Stimulated activated CD8-positive, alpha-beta memory T cell treated with anti-CD3 and anti-CD28 coated beads, Interleukin-15, amount 100 ng/mL, for 48 hours (primary cell): ENCODE measurements around the gene EPG5.

Experiments used
- DNase-seq, 2 donors: peaks; one replicate each; pipeline ENCODE4 v3.0.0-alpha.2; 2020; ENCODE audit warnings: low read depth in 2 of 2

Gene EPG5

DNA sequence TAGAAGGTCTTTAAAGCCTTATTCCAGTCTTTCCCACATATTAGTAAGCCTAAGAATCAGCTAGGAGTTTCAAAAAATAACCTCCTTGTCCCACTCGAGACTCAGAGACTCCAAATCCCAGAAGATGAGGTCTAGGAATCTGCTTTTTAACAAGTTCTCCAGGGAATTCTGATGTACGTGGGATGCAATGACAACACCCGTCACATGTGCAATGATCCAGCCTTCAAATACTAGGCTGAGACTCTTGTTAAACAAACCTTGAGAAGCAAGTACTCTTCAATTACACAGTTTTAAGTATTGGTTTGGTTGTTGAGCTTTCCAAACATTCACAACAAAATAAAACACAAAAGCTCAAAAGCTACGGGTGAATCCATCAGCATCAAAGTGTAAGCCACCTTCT, 53.9 kb downstream of the EPG5 start:
- DNase-seq = no peak

DNA sequence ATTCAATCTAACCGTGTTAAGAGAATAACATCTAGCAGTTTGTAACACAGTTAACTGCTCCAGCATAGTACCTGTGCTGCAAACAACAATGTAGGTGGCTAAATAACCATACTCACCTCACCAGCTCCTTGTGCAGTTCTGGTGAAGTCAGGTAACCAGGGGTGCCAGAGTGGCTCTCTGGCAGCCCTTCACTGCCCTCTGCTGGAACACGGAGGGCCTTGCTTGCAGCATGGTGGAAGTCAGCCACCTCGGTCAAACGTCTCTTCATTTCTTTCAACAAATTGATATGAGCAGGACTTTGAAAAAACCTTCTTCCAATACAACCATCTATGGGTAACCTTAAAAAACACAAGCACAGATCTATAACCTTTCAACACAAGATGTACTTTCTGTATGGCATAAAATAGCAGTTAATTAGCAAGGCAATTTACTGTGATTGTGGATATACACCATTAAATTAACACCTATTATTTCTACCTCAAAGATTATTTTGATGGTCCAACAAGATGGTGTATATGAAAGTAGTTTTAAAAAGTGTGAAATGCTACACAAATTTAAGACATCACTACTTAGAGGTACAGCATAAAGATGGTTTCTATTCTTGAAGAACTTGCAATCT, 56.6 kb downstream of the EPG5 start:
- peak; percentile 28 to 34 for DNase-seq

DNA sequence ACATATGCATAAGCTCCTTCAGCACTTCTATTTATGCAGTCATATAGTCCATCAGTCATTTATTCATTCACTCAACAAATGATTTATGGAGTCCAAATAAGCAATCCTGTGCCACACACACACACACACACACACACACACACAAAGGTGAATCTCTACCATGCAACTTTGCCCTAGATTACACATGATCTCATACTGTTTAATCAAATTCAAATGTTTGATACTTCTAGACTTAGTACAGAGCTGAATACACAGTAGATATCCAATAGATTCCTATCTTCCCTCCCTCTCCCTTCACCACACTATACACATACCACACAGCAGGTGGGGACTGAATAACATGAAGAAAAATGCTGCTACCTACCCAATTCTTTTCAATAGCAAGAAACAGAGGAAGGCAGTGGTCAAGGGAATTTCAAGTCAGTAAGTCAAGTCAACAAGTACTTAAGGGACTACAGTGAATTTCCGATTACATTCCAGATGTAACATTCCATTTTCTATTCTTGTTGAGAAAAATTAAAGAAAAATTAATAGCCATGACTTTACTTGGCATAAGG, 65.4 kb downstream of the EPG5 start:
- no peak for DNase-seq

DNA sequence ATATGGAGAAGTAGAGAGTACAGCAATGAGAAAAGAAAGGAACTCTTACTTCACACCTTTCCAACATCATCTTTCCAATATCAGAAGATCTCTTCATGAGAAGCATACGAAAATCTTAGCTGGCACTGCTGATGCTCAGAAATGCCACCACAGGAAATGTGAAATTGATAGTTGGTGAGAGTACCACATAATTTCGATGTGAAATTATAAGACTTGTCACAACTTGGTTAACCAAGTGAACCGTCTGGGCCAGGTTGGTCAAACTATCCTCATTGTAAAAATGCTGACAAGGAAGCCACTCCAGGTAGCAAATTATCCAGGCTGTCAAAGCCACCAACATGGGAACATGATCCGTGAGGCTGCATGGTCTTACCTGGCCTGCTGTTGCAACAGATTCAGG, 66.5 kb downstream of the EPG5 start:
- no peak for DNase-seq

DNA sequence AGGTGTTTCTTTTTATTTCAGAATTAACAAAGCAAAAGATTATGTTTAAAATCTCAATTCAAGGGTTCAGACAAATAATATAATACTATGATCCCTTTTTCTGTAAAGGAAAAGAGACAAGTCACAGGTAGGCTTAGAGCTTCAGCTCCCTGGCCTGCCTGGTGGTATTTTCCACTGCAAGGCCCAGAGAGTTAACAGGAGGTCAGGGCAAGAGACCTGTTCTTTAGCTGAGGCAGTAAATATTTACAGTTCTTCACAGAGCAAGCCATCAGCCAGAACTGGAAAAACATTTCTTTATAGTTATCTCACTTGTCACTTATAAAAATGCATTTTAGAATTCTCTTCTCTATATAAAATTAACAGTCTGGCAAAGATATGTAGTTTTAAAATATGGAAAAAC, 70.1 kb downstream of the EPG5 start:
- DNase-seq = no peak

DNA sequence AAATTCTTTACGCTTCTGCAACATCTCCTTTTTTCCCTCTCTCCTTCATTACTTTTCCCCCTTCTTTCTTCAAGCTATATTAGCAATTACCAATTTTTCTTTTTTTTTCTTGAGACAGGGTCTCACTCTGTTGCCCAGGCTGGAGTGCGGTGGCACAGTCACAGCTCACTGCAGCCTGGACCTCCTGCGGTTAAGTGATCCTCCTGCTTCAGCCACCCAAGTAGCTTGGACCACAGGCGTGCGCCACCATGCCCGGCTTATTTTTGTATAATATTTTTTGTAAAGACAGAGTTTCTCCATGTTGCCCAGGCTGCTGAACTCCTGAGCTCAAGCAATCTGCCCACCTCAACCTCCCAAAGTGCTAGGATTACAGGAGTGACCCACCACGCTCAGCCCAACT, 70.7 kb downstream of the EPG5 start:
- DNase-seq = no peak

DNA sequence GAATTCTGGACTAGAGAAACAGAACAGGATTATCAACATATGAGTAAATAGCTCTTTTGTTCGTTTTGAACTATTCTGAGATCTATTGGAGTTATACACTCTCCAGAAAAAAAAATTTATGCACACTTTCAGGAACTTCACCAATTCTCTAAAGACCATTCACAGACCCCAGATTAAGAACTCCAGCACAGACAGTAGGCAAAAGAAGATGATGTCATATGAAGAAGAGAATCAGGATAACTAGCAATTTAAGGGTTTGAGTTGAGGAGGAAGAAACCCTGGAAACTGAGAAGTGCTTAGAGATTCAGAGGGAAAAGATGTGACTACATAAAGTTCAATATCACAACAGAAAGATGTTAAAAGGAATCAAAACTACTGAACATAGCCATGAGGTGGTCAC, 71.8 kb downstream of the EPG5 start:
- no peak for DNase-seq

DNA sequence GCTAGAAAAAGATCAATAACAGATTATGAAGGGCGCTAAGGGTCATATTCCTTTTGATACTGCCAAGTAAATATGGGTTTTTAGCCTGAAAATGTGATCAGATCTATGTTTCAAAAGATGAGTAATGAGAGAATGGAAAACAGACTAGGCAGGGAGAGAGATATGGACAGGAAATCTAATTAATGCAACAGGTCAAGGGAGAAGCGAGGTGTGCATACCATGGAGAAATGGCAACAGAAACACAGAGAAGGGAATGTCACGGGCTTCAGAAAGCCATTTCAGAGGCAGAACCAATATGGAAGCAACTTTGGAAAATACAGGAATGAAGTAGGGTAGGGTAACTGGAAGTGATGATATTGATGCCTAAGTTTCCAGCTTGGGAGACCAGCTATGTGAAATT, 72.3 kb downstream of the EPG5 start:
- DNase-seq = no peak

DNA sequence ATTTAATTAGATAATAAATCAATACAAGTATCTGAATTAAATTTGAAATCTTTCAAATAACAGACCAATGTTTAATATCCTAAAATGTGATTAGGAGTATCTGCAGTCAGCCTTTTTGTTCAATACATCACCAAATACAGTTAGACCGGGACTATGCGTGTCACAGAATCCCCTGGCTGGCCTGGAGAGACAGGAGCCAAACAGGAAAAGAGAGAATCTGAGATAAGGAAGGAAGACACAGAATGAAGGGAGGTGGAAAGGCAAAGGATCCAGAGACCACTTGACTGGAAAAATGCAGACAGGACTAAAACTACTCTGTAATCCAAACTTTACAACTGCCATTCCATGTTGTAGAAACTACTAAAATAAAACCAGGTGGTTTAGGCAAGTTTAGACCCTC, 75.3 kb downstream of the EPG5 start:
- DNase-seq = no peak

DNA sequence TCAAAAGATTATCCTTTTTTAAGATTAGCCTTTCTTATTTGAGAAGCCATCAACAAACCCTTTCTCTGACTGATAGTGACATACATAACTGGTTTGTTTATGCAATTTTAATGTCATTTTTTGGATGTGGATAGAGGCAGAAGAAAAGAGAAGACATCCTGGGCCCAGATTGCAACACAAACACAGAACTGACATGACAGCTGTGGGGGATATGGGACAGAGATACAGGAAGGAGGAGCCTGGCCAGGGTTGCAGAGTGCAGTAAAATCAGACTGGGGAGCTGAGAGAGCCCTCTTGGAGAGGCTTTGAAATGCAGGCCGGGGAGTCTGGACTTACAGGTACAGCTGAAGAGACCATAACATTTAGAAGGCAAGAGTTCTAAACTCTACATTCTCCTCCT, 76.5 kb downstream of the EPG5 start:
- DNase-seq = no peak

DNA sequence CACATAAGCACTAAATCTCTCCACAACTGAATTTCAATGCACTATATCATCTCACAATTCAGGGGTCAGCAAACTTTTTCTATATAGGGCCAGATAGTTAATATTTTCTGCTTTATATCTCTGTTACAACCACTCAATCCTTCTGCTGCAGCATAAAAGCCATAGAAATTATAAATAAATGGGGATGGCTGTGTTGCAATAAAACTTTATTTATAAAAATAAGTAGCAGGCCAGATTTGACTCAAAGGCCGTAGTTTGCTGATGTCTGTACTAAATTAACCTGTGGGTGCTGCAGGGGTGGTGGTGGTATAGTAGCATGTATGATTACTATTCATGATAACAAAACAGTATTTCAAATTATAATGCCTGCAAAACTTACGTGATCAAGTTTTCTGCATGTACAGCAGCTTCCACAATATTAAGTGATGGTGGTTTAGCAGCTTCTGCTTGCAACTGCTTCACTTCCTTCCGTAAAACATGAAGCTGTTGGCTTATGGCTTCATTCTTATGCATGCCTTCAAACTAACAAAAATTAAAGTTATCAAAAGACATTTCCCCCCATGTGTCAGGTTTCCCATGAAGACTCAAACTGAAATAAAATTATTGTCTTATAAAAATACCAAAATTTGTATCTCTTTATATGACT, 77.6 kb downstream of the EPG5 start:
- no peak for DNase-seq

DNA sequence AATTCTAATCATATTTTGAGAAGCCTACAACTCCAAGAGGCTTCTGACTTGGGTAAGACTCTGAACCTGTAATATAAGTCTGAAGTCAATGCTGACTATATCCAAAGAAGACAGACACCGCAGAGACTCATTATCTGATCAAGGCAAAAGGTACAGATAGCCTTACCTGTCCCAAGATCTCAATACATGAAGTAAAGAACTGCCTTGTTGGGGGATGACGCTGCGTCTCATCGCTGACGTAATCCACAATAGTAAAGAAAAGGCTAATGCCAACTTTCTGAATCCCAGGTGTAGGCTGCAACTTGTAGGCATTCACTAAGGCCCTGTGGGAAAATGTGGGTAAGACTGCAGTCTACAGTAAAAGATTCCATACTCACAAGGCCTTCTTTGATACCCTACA, 79.5 kb downstream of the EPG5 start:
- no peak for DNase-seq

DNA sequence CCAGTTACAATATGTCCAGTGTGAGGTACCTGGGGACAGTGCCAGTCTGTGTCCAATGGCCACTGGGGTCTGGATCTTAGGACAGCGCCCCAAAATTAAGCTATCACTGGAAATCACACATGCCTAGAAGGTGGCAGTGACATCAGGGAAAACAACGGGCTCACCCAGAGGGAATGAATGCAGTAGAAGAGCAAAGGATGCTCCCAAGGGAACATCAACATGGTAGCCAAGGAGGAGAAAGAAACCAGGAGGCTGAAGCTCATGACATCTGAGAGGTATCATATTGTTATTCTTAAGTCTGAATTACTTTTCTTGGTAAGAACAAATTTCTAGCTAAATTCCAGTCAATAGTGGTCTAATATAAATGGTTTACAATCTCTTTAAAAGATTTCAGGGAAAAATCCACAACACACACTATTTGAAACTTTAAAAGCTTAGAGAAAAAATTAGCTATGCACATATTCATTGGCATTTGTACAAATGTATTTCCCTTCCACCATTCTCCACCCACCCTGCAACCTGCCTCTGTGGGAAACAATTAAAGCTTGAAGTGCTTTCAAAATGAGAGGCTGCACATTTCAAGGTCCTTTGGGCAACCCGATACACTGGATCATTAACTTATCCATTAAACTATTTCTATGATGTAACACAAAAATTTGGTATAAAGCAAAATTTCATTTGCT, 86.1 kb downstream of the EPG5 start:
- no peak for DNase-seq

DNA sequence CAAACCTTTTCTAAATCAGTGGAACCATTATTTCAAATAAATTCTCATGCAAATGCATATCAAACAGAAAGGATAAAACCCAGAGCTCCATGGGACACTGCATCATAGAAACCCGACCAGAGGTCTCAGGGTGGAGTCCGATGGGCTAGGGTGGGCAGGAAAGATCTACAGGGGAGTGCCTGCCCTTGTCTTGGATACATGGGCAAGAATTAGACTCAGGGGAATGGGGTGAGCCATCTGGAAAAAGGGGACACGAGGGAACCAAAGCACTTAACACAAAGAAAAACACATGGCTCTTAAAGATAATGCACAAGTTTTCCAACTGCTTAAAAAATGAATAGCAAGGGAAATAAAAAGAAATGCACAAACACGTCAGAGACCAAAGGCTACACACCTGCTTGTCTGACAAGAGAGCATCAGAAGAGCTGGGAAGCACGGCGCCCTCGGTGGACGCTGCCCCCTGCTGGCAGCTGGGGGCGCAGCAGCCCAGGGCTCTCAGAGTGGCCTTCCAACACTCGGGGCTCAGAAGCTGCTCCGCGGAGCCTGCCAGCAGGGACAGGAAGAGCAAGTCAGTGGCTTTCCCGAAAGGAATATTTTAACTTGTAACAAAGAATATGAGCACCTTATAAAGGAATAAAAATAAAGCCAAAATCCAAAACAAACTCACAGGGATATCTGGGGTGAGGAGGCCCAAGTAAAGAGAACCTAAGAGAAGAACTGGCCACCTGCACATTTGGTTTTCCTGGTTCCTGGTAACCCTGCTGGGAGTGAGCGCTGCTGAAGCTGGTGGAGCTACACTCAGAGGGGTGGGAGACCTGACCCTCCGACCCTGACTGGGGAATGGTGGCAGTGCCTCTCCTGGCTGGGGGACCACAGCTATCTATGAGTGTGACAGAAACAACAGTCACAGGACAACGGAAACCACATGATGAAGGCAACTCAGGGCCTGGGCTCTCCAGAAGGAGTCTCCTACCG, 87.2 kb downstream of the EPG5 start:
- DNase-seq = peak; percentile 44 to 55

DNA sequence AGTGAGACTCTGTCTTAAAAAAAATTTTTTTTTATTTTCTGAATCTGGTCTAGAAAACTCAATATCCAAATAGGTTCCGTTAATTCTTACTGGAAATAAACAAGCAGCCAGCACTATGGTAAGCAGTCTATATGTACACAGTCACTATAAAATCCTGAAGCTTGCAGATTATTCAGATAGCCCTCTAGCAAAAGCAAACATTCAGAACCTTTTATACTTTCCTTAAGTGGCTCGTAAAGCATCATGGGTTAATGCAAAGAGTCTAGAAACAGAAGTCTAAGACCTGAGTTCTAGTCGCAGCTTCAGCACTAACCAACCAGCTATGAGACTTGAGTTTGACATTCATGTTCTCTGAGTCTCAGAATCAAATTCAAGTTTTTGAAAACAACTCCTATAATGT, 89.7 kb downstream of the EPG5 start:
- DNase-seq = no peak

DNA sequence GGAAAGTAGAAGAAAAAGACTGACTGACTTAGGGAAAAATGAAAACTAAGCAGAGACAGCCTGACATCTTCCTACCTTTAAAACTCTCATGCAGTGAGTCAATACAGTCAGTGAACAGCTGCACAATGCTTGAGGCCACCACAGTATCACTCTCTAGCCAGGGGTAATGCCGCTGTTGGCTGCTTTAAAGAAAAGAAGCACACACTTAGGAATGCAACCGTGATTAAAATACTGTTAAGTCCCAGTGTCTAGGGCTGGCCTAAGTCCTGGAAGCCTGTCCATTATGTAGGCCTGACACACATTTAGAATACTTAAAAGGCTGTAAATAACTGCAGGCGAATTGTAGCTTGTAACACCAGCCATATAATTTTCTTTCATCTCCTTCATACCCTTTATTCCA, 91.0 kb downstream of the EPG5 start:
- DNase-seq = no peak

DNA sequence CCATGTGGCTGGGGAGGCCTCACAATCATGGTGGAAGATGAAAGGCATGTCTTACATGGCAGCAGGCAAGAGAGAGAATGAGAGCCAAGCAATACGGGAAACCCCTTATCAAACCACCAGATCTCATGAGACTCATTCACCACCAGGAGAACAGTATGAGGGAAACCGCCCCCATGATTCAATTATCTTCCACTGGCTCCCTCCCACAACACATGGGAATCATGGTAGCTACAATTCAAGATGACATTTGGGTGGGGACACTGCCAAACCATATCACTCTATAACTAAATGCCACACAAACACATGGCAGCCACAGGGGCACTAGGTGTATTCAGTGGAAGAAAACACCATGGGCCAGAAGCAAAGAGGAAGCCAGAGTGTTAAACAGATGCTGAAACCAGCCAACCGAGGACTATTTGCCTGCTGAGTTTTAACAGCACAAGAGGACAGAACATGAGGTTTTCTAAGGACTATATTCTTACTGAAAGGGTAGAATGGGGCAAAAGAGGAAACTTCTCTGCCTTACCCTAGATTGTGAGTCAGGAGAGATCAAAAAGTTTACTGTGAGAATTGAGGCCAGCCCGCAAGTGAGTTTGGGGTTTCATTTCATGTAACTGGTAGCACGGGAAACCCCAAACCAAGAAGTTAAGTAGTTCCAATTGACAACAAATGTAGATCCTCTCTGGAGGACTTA, 92.5 kb downstream of the EPG5 start:
- peak; percentile 40 to 56 for DNase-seq

DNA sequence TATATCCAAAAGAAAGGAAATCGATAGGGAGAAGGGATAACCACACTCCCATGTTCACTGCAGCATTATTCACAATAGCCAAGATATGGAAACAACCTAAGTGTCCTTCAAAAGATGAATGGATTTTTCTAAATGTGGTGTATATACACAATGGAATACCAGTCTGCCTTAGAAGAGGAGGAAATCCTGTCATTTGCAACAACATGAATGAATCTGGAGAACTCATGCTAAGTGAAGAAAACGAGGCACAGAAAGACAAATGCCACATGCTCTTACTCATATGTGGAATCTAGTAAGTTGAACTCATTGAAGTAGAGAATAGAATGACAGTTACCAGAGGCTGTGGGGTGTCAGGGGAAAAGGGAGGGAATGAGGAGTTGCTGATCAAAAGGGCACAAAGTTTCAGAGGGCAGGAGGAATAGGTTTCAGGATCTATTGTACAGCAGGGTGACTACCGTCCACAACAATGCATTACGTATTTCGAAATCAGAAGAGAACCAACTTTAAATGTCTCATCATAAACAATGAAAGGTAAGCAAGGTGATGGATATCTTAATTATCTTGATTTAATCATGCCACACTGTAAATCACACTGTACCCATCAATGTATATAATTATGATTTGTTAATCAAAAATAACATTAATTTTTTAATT, 95.6 kb downstream of the EPG5 start:
- DNase-seq = no peak

DNA sequence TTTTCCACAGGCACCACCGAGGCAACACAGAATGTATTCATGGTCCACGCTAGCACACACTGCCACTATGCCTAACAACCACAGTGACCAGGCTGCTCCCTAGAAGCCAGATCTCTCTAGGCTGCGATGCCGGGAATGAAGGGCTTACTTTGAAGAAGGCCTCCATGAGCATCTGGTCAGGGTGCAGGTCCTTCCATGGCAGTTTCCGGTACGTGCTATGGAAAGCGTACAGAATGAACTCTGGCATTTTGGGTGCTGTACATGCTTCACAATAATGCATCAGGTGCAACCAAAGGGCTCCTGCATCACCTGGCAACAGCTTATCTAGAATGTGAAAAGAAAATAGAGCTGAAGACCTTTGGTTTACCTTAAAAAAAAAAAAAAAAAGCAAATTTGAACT, 96.7 kb downstream of the EPG5 start:
- DNase-seq = no peak

DNA sequence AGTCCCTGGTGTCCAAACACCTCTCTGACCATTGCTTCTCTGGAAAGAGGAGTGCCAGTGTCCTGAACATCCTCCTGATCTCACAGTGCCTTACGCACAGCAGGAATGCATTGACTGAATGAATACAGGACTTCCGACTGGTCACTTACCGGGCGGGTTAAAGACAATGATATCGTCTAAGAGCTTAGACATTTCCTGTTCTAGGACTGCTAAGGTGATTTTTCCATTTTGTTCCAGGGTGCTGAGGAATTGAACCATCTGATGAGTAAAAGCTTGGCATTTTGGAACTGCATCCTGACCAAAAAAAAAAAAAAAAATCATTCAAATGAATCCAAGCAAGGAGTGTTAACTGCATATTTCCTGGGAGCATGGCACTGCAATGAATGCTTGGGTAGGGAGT, 101.7 kb downstream of the EPG5 start:
- DNase-seq = no peak

DNA sequence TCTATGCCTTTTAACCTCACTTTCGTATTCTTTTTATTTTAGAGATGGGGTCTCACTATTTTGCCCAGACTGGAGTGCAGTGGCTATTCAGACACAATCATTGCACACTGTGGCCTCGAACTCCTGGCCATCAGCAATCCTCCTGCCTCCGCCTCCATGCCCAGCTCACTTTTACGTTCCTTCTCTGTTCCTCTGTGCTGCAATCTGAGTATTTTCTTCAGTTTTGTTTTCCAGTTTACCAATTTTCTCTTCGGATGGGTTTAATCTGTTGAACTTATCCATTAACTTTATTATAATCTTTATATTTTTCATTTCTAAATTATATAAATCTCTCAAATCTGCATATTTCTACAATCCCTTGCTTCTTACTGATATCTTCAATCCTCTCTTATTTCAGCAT, 103.0 kb downstream of the EPG5 start:
- no peak for DNase-seq
